Fibroblast of lung (primary cell): ENCODE data around the gene GRIA2.

Source experiments
- CTCF ChIP-seq, 2 donors: IDR thresholded peaks in 1 of 2; conservative IDR thresholded peaks in 1 of 2; 1 replicate in 1 of 2; 2 replicates in 1 of 2; pipeline ENCODE4 v1.5.1; 2011 to 2012; ENCODE audit warnings: low read length in 2 of 2, control low read depth in 1 of 2, inconsistent platforms in 1 of 2, low read depth in 1 of 2, mild to moderate bottlenecking in 1 of 2
- EZH2 ChIP-seq: IDR thresholded peaks from 2 replicates; pipeline ENCODE4 v1.5.1; 2012; ENCODE audit warnings: low read length, control low read depth, mild to moderate bottlenecking; ENCODE audit errors: missing control alignments

GRCh38 chr4:157320092-157320491 lies 99.6 kb downstream of the GRIA2 start:
- TF ChIP-seq CTCF (conservative IDR thresholded peaks at IDR 0.05 in 1 of 2, IDR thresholded peaks at IDR 0.05 in 1 of 2; ENCODE audit: low read depth in 1 of 2, low read length in 2 of 2) (no peak), EZH2 (no peak)
